Body of pancreas (tissue), 4 donors: Measurements from ENCODE around the gene NUP98.

ENCODE experiments used
- POLR2A ChIP-seq, 3 donors: fragments of 450-650 bp; IDR thresholded peaks; one replicate each; pipeline ENCODE4 v1.6.1; 2016; ENCODE audit warnings: antibody characterized with exemption in 3 of 3, mild to moderate bottlenecking in 2 of 3
- TF ChIP-seq, protein P1 (sequence below), 7 experiments: fragments of 450-650 bp in 4 of 7; fragments of 200-600 bp in 3 of 7; sonication (generic) in 3 of 7; IDR thresholded peaks; one replicate each; pipeline ENCODE4 v1.5.1; 2016 to 2019; ENCODE audit warnings: antibody characterized with exemption in 7 of 7

DNA sequence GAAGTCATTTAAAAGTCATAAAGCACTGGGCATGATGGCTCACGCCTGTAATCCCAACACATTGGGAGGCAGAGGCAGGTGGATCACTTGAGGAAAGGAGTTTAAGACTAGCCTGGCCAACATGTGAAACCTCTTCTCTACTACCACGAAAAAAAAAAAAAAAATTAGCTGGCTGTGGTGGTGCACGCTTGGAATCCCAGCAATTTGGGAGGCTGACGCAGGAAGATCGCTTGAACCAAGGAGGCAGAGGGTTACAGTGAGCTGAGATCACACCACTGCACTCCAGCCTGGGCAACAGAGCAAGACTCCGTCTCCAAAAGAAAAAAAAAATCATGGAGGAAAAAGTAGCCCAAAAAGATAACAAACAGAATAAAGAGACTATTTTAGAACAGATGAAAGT is 42.2 kb downstream of the NUP98 start:
- TF ChIP-seq POLR2A (IDR thresholded peaks at IDR 0.05) = no peak
- TF ChIP-seq, protein P1, sequence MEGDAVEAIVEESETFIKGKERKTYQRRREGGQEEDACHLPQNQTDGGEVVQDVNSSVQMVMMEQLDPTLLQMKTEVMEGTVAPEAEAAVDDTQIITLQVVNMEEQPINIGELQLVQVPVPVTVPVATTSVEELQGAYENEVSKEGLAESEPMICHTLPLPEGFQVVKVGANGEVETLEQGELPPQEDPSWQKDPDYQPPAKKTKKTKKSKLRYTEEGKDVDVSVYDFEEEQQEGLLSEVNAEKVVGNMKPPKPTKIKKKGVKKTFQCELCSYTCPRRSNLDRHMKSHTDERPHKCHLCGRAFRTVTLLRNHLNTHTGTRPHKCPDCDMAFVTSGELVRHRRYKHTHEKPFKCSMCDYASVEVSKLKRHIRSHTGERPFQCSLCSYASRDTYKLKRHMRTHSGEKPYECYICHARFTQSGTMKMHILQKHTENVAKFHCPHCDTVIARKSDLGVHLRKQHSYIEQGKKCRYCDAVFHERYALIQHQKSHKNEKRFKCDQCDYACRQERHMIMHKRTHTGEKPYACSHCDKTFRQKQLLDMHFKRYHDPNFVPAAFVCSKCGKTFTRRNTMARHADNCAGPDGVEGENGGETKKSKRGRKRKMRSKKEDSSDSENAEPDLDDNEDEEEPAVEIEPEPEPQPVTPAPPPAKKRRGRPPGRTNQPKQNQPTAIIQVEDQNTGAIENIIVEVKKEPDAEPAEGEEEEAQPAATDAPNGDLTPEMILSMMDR (IDR thresholded peaks at IDR 0.05) = no peak
